ENCODE data around the gene CCNB3.

GRCh38 chrX:50198348-50198747 lies 6.2 kb upstream of the CCNB3 start:
- TF ChIP-seq TAF1 (IDR thresholded peaks at IDR 0.05; ENCODE audit: borderline replicate concordance, insufficient read depth, low read length) (no peak), REST (IDR thresholded peaks at IDR 0.05; ENCODE audit: insufficient read depth in 1 of 2, low read depth in 2 of 2, low read length in 2 of 2) (no peak), POLR2AphosphoS5 (IDR thresholded peaks at IDR 0.05; ENCODE audit: low read depth, low read length) (no peak)

Data from PFSK-1 (cell line).